GM21360 (cell line): ENCODE data around the gene ATP9B.
"Not testable (repeated sequence)": the region's sequence is repeated elsewhere in the genome, so short reads cannot be mapped to it uniquely, and the experiment has no call there.

Source experiments
- ATAC-seq: cut with Tn5 transposase; IDR thresholded peaks from one replicate; pipeline ENCODE4 v1.9.1; 2021; ENCODE audit warnings: mild to moderate bottlenecking, moderate library complexity; ENCODE audit not compliant: unreplicated experiment

ATP9B gene

DNA sequence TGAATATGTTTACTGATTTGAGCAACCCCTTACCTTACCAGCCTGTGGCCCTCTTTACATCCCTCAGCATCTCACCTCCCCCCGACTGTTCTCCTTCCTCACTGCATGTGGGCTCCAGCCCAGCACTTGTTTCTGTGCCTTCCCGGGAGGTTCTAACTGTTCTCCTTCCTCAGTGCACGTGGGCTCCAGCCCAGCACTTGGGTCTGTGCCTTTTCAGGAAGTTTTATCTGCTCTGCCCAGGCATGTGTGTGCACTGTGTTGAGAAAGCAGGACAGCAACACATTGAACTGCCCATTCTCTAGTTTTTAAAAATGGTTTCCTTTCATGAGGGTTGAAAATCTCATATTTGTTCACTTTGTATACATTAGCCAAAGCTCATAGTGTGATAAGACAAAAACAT, 158.4 kb downstream of the ATP9B start:
- ATAC-seq = no peak

DNA sequence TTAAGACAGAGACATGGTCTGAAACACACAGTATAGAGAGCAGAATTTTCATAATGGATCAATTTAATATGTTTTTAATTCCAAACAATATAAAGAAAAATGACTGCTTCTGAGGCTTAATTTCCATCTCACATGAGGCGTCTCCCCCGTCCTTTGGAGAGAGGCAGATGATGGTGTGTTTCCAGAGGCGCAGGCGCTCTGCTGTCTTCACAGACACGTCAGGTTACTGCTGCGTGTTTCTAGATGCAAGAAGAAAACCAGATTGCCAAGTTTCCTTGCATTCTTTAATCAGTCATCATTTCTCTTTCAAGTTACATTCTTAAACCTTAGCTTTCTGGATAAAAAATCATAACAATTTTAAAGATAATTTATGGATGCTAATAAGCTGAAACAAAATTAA, 160.2 kb downstream of the ATP9B start:
- no peak for ATAC-seq

DNA sequence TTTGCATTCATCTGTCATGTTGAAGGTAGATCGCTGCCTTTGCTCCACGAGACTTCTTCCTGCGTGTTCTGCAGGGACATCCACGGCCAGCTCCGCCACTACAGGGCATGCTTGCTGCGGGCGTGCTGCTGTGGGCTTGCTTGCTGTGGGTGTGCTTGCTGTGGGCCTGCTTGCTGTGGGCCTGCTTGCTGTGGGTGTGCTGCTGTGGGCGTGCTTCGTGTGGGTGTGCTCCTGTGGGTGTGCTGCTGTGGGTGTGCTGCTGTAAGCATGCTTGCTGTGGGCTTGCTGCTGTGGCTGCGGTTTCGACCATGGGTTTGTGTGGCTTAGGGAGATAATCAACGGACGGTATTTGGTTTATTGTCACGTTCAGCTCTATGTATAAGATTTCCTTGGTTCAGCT, 165.2 kb downstream of the ATP9B start:
- ATAC-seq = no peak

DNA sequence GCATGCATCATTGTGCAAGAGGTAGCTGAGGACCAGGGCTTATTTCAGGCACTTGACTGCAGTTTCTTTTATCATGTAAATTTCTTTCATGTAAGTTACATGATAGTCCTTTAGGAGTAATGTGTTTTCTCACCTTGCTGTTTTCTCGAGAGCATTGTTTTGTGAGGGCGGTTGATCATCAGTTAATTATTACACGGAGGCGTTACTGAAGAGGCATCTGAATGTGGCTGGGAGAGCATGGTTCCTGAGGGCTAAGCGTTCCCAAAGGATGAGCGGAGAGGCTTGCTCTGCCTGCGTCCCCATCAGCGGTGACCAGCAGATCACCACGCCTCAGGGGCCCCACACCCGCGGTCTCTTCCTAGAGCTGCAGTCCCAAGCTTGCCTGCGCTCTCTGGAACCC, 170.4 kb downstream of the ATP9B start:
- ATAC-seq = no peak

DNA sequence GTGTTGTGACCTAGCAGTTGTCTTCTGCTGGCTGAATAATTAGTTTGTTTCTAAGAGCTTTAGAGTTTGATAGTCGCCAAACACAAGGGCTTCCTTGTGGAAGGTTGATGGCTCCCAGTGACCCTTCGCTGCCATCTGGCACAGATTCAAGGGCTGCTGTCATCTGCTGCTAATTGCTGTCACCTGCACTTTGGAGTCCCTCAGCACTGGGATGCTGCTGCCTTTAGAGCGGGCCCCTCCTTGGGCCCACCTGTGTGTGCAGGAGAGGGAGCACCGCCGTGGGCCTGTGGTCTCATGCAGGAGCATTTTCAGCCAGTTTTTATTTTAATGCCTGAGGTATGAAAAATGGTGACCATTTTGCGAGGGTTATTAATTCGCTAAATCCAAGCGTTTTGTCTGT, 172.6 kb downstream of the ATP9B start:
- no peak for ATAC-seq

- no peak for ATAC-seq
These were observed 173.1 kb downstream of the ATP9B start for GRCh38 chr18:79242246-79242645.

DNA sequence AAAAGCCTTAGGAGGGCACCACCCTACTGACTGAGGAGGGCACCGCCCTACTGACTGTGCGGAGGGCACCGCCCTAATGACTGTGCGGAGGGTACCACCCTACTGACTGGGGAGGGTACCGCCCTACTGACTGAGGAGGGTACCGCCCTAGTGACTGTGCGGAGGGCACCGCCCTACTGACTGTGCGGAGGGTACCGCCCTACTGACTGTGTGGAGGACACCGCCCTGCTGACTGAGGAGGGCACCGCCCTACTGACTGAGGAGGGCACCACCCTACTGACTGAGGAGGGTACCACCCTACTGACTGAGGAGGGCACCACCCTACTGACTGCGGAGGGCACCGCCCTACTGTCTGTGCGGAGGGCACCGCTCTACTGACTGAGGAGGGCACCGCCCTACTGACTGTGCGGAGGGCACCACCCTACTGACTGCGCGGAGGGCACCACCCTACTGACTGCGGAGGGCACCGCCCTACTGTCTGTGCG, 176.4 kb downstream of the ATP9B start:
- ATAC-seq = no peak

DNA sequence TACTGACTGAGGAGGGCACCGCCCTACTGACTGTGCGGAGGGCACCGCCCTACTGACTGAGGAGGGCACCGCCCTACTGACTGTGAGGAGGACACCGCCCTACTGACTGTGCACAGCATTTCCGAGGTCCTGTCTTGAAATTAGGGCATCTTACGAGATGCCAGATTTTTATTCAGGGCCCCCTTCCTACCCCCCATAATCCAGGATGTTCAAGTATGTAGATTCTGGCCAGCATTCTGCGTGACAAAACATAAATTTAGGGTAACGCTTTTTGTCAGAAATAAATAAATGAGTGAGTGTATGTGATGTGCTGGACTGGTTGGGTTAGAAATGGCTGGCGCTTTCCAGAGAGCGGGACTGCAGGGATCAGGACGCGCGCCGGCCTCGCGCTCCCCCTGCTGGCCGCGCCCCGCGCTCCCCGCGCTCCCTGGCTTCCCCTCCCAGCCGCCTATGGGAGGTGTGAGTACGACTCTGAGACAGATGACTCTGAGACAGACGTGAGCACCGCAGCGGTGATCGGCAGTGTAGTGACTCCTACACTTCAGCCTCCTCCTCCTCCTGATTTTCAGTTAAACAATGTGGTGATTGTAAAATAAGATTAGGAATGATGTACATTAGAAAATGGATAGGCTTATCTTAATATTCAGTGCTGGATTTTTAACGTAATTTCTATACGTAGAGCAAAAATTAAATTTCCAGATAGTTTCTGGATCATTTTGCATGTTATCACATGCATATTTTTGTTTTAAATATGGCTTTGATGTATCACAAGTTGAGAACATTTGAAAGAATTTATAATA, 177.3 kb downstream of the ATP9B start:
- ATAC-seq = peak; percentile 94

GRCh38 chr18:79248495-79249060, 179.4 kb downstream of the ATP9B start:
- no peak for ATAC-seq

DNA sequence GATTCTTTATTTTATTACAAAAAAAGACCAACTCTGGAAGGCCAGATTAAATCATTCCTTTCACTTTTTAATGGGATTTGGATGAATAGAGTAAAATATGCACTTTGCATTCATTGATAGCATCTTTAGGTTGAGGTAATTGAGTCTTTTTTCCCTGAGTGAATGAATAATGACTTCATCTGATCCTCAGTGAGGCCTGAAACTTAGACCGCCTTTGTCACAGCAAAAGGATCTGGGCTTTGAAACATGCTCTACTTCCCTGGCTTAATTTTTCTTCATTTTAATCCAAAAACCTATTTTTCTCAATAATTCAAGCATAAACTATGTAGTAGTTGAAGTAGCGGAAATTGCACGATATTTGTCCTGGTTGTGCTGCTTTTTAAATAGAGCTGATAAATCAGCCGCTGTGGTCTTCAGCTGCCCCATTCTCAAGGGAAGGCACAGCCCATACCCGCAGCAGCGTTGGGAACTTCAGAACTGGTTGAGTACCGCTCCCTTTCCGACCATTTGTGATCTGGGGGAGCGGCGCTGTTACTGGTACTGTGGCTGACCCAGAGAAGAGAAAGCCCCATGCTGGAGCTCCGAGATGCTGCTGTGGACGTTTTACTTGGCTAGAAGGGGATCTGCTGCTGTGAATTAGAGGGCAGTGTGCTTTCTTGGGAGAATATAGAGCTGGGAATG, 181.2 kb downstream of the ATP9B start:
- no peak for ATAC-seq

DNA sequence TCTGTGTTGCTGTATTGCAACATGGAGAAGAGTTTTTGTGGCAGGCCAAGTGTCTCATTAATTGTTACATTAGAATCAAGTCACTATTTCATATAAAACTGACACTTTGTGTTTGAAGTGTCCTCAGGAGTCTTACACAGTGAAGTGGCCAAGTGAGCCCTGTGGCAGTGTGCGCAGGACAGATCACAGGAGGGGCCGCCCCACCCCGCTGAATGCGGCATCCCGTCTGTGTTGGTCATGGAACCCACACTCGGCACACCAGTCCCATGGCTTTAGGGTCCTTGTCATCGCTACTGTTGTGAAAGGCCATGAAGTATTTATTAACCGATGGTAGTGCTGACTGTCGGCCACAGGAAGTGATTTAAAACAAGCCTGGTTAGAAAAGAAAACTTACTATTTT, 181.8 kb downstream of the ATP9B start:
- ATAC-seq = no peak

DNA sequence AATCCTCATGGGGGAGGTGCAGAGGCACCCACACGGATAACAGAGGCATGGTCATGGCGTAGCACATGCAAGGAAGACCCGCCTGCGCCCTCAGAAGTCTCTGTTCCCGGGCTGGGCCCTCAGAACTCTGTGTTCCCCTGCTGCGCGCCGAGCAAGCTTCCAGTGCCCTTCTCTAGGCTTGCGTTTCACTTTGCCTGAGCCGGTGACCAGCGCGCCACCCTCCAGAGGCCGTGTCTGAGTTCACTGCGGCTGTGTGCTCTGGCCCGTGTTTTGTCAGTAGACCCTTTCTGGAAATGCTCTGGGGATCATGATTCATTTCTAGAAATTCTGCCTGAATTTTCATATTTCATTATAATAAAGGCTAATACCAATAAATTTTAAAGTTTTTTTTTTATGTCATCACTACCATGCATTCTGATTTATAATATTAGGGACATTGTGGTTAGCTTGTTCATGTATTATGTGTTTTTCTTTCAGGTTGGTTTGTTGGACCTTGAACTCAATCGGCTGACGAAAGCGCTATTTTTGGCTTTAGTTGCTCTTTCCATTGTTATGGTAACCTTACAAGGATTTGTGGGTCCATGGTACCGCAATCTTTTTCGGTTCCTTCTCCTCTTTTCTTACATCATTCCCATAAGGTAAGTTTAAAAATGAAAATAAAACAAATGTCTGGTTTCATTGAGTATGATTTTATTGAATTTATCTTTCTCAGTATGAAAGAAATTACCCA, 183.9 kb downstream of the ATP9B start:
- ATAC-seq = no peak

GRCh38 chr18:79257480-79257879, 188.3 kb downstream of the ATP9B start:
- ATAC-seq = no peak

GRCh38 chr18:79258447-79258846, 189.3 kb downstream of the ATP9B start:
- peak; percentile 60 for ATAC-seq

DNA sequence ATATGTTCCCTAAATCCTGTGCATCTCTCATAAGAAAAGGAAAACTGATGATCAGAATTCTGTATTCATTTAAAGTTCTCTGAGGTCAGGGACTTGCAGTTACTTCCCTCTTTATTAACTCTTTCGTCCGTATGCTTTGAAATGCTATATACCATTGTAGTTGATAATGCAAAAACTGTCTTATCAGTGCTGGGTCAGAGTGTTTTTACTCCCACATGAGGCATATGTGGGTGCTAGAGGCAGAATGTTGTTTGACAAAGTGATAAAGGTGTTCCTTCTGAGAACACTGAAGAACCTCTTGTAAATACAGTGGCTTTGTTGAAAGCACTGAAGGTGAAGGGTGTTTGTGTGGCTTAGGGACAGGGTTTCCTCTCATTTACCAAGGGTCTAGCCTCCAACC, 190.0 kb downstream of the ATP9B start:
- ATAC-seq = no peak

DNA sequence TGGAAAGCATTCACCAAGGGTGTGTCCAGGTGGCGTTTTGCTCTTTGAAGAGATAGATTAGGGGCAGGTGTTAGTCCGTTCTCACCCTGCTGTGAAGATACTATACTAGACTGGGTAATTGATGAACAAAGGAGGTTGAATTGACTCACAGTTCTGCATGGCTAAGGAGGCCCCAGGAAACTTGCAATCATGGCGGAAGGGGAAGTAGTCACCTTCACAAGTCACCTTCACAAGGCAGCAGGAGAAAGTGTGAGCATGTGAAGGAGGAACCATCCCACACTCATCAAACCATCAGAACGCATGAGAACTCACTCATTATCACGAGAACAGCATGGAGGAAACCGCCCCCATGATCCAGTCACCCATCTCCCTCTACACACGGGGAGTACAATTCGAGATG, 190.8 kb downstream of the ATP9B start:
- ATAC-seq = peak; percentile 44

DNA sequence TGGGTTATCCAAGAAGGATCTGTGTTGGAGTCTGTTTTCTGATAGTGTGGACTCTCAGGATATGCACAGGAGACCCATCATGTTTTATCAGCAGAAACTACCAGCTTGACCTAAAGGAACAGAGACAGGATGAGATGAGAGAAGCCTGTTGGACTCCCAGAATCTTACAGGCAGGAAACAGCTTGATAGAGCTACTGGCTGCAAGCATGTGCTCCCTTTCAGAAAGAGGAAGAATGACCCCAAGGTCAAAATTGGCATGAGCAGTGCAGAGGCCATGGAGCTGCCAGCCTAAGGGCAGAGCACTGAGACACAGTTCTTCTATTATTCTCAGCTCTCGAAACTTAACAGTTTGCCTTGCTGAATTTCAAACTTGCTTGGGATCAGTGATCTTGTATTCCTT, 191.3 kb downstream of the ATP9B start:
- no peak for ATAC-seq

- not testable (repeated sequence) for ATAC-seq
These were observed 195.9 kb downstream of the ATP9B start for GRCh38 chr18:79265068-79265467.

DNA sequence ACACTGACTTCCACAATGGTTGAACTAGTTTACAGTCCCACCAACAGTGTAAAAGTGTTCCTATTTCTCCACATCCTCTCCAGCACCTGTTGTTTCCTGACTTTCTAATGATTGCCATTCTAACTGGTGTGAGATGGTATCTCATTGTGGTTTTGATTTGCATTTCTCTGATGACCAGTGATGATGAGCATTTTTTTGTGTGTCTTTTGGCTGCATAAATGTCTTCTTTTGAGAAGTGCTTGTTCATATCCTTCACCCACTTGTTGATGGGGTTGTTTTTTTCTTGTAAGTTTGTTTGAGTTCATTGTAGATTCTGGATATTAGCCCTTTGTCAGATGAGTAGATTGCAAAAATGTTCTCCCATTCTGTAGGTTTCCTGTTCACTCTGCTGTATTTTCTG, 202.6 kb downstream of the ATP9B start:
- ATAC-seq = not testable (repeated sequence)

DNA sequence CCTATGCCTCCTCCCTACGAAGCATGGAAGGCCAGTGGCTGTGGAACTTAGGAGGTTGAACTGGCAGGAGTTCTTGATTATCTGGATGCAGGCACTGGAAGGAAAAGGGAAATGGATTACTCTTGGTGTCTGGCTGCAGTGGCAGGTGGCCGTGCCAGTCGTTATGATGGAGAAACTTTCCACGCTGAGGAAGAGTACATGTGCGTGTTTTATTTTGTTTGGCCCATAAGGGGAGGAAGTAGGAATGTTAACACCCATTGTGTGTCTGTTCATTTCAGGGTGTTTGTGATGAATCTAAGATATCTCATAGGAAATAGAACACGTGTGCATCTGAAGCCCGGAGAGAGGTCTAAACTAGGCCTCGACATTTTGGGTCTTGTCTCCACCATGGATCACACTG, 203.7 kb downstream of the ATP9B start:
- no peak for ATAC-seq

DNA sequence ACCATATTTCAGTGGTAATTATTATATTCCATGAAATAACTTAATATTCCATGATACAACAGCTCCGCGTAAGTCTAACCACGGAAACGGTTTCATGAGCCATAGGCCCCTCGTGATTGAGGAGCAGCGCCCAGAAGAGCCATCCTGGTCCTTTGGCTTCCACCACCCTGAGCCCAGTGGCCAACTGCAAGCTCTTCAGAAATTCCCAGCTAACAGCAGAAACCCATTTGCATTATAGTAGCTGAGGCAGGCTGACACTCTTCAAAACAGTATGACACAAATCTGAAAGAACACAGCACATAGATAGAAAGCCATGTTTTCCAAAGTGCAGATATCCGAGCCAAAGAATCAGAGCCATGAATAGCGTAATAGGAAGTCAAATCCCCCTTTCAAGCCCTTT, 205.6 kb downstream of the ATP9B start:
- ATAC-seq = no peak
